ENCODE data around the gene B4GALT3. TPM values are rescaled to one million over a fixed set of nuclear protein-coding genes. Genes with fewer than 3 reads are reported as not detected.

The B4GALT3 gene
- total RNA-seq, 1 donor from 2014 or later = 16.3 TPM

- DNase-seq (ENCODE audit: low spot score in 2 of 2) (no peak), FAIRE-seq (no peak)
Measured at GRCh38 chr1:161164901-161165610, 12.3 kb downstream of the B4GALT3 start.

GRCh38 chr1:161163793-161164192 is 13.5 kb downstream of the B4GALT3 start:
- FAIRE-seq = no peak
- no peak for DNase-seq (ENCODE audit: low spot score in 2 of 2)

GRCh38 chr1:161162806-161163205 is 14.5 kb downstream of the B4GALT3 start:
- DNase-seq (ENCODE audit: low spot score in 2 of 2) (no peak), FAIRE-seq (no peak)

GRCh38 chr1:161162052-161162451 is 15.3 kb downstream of the B4GALT3 start:
- no peak for DNase-seq (ENCODE audit: low spot score in 2 of 2)
- no peak for FAIRE-seq

- FAIRE-seq (no peak), DNase-seq (ENCODE audit: low spot score in 2 of 2) (no peak)
Measured at GRCh38 chr1:161161652-161162051, 15.7 kb downstream of the B4GALT3 start.

- FAIRE-seq = no peak
- DNase-seq (ENCODE audit: low spot score in 2 of 2) = no peak
Measured at GRCh38 chr1:161160671-161161145, 16.6 kb downstream of the B4GALT3 start.

- DNase-seq (ENCODE audit: low spot score in 2 of 2) = no peak
- FAIRE-seq = no peak
Measured at GRCh38 chr1:161159913-161160243, 17.4 kb downstream of the B4GALT3 start.

- DNase-seq (ENCODE audit: low spot score in 2 of 2) = peak; percentile 90 to 95
Measured at GRCh38 chr1:161159087-161159912, 18.0 kb downstream of the B4GALT3 start, which contains the start of gene USP21. USP21 (plus strand) TSS chr1:161159500; CDS start chr1:161160641, 1,141 bp downstream.

GRCh38 chr1:161158316-161159010 is 18.8 kb downstream of the B4GALT3 start:
- FAIRE-seq (no peak), DNase-seq (ENCODE audit: low spot score in 2 of 2) (no peak)

More at GRCh38 chr1:161159087-161159912, 18.0 kb downstream of the B4GALT3 start, which contains the start of gene USP21:
- FAIRE-seq = no peak

GRCh38 chr1:161157867-161158266 is 19.4 kb downstream of the B4GALT3 start:
- FAIRE-seq (no peak), DNase-seq (ENCODE audit: low spot score in 2 of 2) (no peak)

- peak; percentile 71 to 75 for DNase-seq (ENCODE audit: low spot score in 2 of 2)
- no peak for FAIRE-seq
Measured at GRCh38 chr1:161153682-161154337, 23.5 kb downstream of the B4GALT3 start, which contains the start of gene UFC1. UFC1 (plus strand) TSS chr1:161153978; CDS start chr1:161153998, 20 bp downstream.

- DNase-seq (ENCODE audit: low spot score in 2 of 2) = no peak
- no peak for FAIRE-seq
Measured at GRCh38 chr1:161153176-161153575, 24.1 kb downstream of the B4GALT3 start.

- FAIRE-seq = no peak
- no peak for DNase-seq (ENCODE audit: low spot score in 2 of 2)
Measured at GRCh38 chr1:161145832-161146231, 31.5 kb downstream of the B4GALT3 start.

- FAIRE-seq (no peak), DNase-seq (ENCODE audit: low spot score in 2 of 2) (no peak)
Measured at GRCh38 chr1:161140755-161141400, 36.4 kb downstream of the B4GALT3 start.

- FAIRE-seq = no peak
- DNase-seq (ENCODE audit: low spot score in 2 of 2) = no peak
Measured at GRCh38 chr1:161139766-161140165, 37.5 kb downstream of the B4GALT3 start.

GRCh38 chr1:161138431-161138830 is 38.9 kb downstream of the B4GALT3 start:
- FAIRE-seq = no peak

GRCh38 chr1:161137881-161138280 is 39.4 kb downstream of the B4GALT3 start:
- FAIRE-seq (no peak), DNase-seq (ENCODE audit: low spot score in 2 of 2) (no peak)

More at GRCh38 chr1:161138431-161138830, 38.9 kb downstream of the B4GALT3 start:
- no peak for DNase-seq (ENCODE audit: low spot score in 2 of 2)

- FAIRE-seq (no peak), DNase-seq (ENCODE audit: low spot score in 2 of 2) (no peak)
Measured at GRCh38 chr1:161133220-161133740, 44.0 kb downstream of the B4GALT3 start.

GRCh38 chr1:161132410-161133219 is 44.7 kb downstream of the B4GALT3 start, which contains the start of gene DEDD:
DEDD (minus strand) TSS chr1:161132667; CDS start chr1:161124462, 8,205 bp downstream.
- FAIRE-seq (no peak), DNase-seq (ENCODE audit: low spot score in 2 of 2) (peak; percentile 91 to 95)

Data from frontal cortex (tissue), 4 donors.